ENCODE measurements around the gene PGA3. TPM values are rescaled to one million over a fixed set of nuclear protein-coding genes. Genes with fewer than 3 reads are reported as not detected.

The PGA3 gene
- total RNA-seq, 2 donors from 2014 or later: not detected

- Histone ChIP-seq H3K9me3 (ENCODE audit: control insufficient read depth, low read length) (peaks cover 13% of the 10 kb centered on the region), H3K4me3 (ENCODE audit: low read length) (no peak overlapping the region), H3K4me1 (ENCODE audit: control insufficient read depth, insufficient read depth, low read length) (no peaks in the 10 kb centered on the region), H3K27me3 (ENCODE audit: control insufficient read depth, insufficient read depth, low read length, poor library complexity, severe bottlenecking) (peaks cover 9% of the 10 kb centered on the region), H3K9ac (ENCODE audit: extremely low read depth, low read length, poor library complexity, severe bottlenecking) (no peak overlapping the region), H3K36me3 (ENCODE audit: control insufficient read depth, insufficient read depth, low read length) (no peaks in the 10 kb centered on the region), H3K27ac (ENCODE audit: low read depth, low read length) (no peak overlapping the region)
- Mint-ChIP-seq H3K27me3 (ENCODE audit: insufficient read depth) (peaks cover 33% of the 10 kb centered on the region), H3K4me3 (no peak overlapping the region), H3K27ac (no peak overlapping the region), H3K36me3 (ENCODE audit: low read depth) (no peaks in the 10 kb centered on the region), H3K9me3 (peaks cover 21% of the 10 kb centered on the region), H3K4me1 (peaks cover 25% of the 10 kb centered on the region)
- no peak for DNase-seq
- 82 to 100% methylated on average over 1 of the region's 1 CpG for WGBS, 2 experiments (ENCODE audit: insufficient coverage in 1 of 2, insufficient read length in 1 of 2)
- no peak for TF ChIP-seq CTCF (conservative IDR thresholded peaks at IDR 0.05)
Observed at GRCh38 chr11:61168800-61169199, 34.5 kb upstream of the PGA3 start.

- no peak for DNase-seq
- WGBS, 2 experiments (ENCODE audit: insufficient coverage in 1 of 2, insufficient read length in 1 of 2): 88 to 95% methylated on average over 7 to 9 of the region's 9 CpGs
Observed at GRCh38 chr11:61170566-61170965, 32.7 kb upstream of the PGA3 start.

GRCh38 chr11:61171907-61172306, 31.4 kb upstream of the PGA3 start:
- peaks cover 8% of the 10 kb centered on the region for H3K4me1 Mint-ChIP-seq
- 91 to 94% methylated on average over 2 to 3 of the region's 3 CpGs for WGBS, 2 experiments (ENCODE audit: insufficient coverage in 1 of 2, insufficient read length in 1 of 2)
- Histone ChIP-seq H3K9me3 (ENCODE audit: control insufficient read depth, low read length) (peaks cover 13% of the 10 kb centered on the region), H3K27me3 (ENCODE audit: control insufficient read depth, insufficient read depth, low read length, poor library complexity, severe bottlenecking) (peaks cover 20% of the 10 kb centered on the region), H3K4me3 (ENCODE audit: low read length) (no peak overlapping the region), H3K27ac (ENCODE audit: low read depth, low read length) (no peak overlapping the region), H3K4me1 (ENCODE audit: control insufficient read depth, insufficient read depth, low read length) (no peaks in the 10 kb centered on the region), H3K36me3 (ENCODE audit: control insufficient read depth, insufficient read depth, low read length) (no peaks in the 10 kb centered on the region), H3K9ac (ENCODE audit: extremely low read depth, low read length, poor library complexity, severe bottlenecking) (no peak overlapping the region)
- no peak for DNase-seq
- no peaks in the 10 kb centered on the region for H3K36me3 Mint-ChIP-seq (ENCODE audit: low read depth)
- H3K27me3 Mint-ChIP-seq (ENCODE audit: insufficient read depth): peaks cover 62% of the 10 kb centered on the region
- no peak overlapping the region for H3K4me3 Mint-ChIP-seq
- H3K9me3 Mint-ChIP-seq: peaks cover 21% of the 10 kb centered on the region
- H3K27ac Mint-ChIP-seq: no peak overlapping the region
- TF ChIP-seq CTCF (conservative IDR thresholded peaks at IDR 0.05): no peak

More at GRCh38 chr11:61170566-61170965, 32.7 kb upstream of the PGA3 start:
- peaks cover 49% of the 10 kb centered on the region for H3K27me3 Mint-ChIP-seq (ENCODE audit: insufficient read depth)
- TF ChIP-seq CTCF (conservative IDR thresholded peaks at IDR 0.05): no peak
- H3K36me3 Mint-ChIP-seq (ENCODE audit: low read depth): no peaks in the 10 kb centered on the region
- H3K4me1 Mint-ChIP-seq: peaks cover 9% of the 10 kb centered on the region
- Histone ChIP-seq H3K27ac (ENCODE audit: low read depth, low read length) (no peak overlapping the region), H3K4me3 (ENCODE audit: low read length) (no peak overlapping the region), H3K4me1 (ENCODE audit: control insufficient read depth, insufficient read depth, low read length) (no peaks in the 10 kb centered on the region), H3K9me3 (ENCODE audit: control insufficient read depth, low read length) (peaks cover 13% of the 10 kb centered on the region), H3K27me3 (ENCODE audit: control insufficient read depth, insufficient read depth, low read length, poor library complexity, severe bottlenecking) (peaks cover 20% of the 10 kb centered on the region), H3K9ac (ENCODE audit: extremely low read depth, low read length, poor library complexity, severe bottlenecking) (no peak overlapping the region), H3K36me3 (ENCODE audit: control insufficient read depth, insufficient read depth, low read length) (no peaks in the 10 kb centered on the region)
- no peak overlapping the region for H3K4me3 Mint-ChIP-seq
- H3K9me3 Mint-ChIP-seq: peaks cover 21% of the 10 kb centered on the region
- no peak overlapping the region for H3K27ac Mint-ChIP-seq

Measured in endodermal cell (in vitro differentiated cells).